GM23338 (cell line): Measurements from ENCODE around the gene ZNF488. TPM values are rescaled to one million over a fixed set of nuclear protein-coding genes. Genes with fewer than 3 reads are reported as not detected.

Experiments
- ATAC-seq: fragments of 200-7000 bp; cut with Tn5 transposase; 3 replicates; pipeline ENCODE4 v1.9.1; 2020
- DNase-seq: peaks from one replicate; pipeline ENCODE4 v3.0.0-alpha.2; 2015; ENCODE audit warnings: low spot score
- H2AFZ ChIP-seq: fragments of 200-600 bp; sonication (generic); 2 replicates; pipeline ENCODE4 v1.8.0; 2016; ENCODE audit warnings: antibody characterized with exemption, mild to moderate bottlenecking, moderate library complexity
- H3F3A ChIP-seq: fragments of 200-600 bp; sonication (generic); replicated peaks from 2 replicates; pipeline ENCODE4 v1.8.0; 2017; ENCODE audit warnings: antibody characterized with exemption, mixed run types, low read depth
- H3K27ac ChIP-seq: fragments of 200-600 bp; sonication (generic); 2 replicates; pipeline ENCODE4 v1.6.1; 2016; ENCODE audit warnings: low read depth
- H3K27me3 ChIP-seq: fragments of 200-600 bp; sonication (generic); 2 replicates; pipeline ENCODE4 v1.8.0; 2016; ENCODE audit warnings: mild to moderate bottlenecking, mixed run types, moderate library complexity; ENCODE audit not compliant: insufficient read depth
- H3K36me3 ChIP-seq: fragments of 200-600 bp; sonication (generic); 2 replicates; pipeline ENCODE4 v1.8.0; 2016; ENCODE audit warnings: mild to moderate bottlenecking; ENCODE audit not compliant: insufficient read depth
- H3K4me1 ChIP-seq: fragments of 200-600 bp; sonication (generic); 2 replicates; pipeline ENCODE4 v1.8.0; 2016; ENCODE audit warnings: mild to moderate bottlenecking, moderate library complexity; ENCODE audit not compliant: insufficient read depth
- H3K4me2 ChIP-seq: fragments of 200-600 bp; sonication (generic); 2 replicates; pipeline ENCODE4 v1.7.1; 2017; ENCODE audit warnings: mixed run types
- H3K4me3 ChIP-seq: fragments of 200-600 bp; sonication (generic); 2 replicates; pipeline ENCODE4 v1.6.1; 2016; ENCODE audit warnings: mixed run types
- H3K79me2 ChIP-seq: fragments of 200-600 bp; sonication (generic); replicated peaks from 2 replicates; pipeline ENCODE4 v1.8.0; 2017; ENCODE audit warnings: mild to moderate bottlenecking; ENCODE audit not compliant: insufficient read depth
- H3K9me2 ChIP-seq: fragments of 200-600 bp; sonication (generic); 2 replicates; pipeline ENCODE4 v1.8.0; 2017; ENCODE audit not compliant: insufficient read depth
- H4K20me1 ChIP-seq: fragments of 200-600 bp; sonication (generic); replicated peaks from 2 replicates; pipeline ENCODE4 v1.8.0; 2017; ENCODE audit warnings: mild to moderate bottlenecking; ENCODE audit not compliant: insufficient read depth
- H3K27ac Mint-ChIP-seq: 2 replicates; pipeline ENCODE4 v1.8.0; 2020; ENCODE audit warnings: inconsistent platforms, mild to moderate bottlenecking, moderate library complexity, mixed read lengths
- H3K27me3 Mint-ChIP-seq: 3 replicates; pipeline ENCODE4 v1.8.0; 2022; ENCODE audit warnings: low read depth, mild to moderate bottlenecking, moderate library complexity, mixed read lengths, inconsistent platforms; ENCODE audit not compliant: insufficient read depth, poor library complexity
- H3K36me3 Mint-ChIP-seq: 3 replicates; pipeline ENCODE4 v1.8.0; 2021; ENCODE audit warnings: low read depth, mild to moderate bottlenecking, inconsistent platforms, moderate library complexity, mixed read lengths
- H3K4me1 Mint-ChIP-seq: 3 replicates; pipeline ENCODE4 v1.8.0; 2020; ENCODE audit warnings: mild to moderate bottlenecking, inconsistent platforms, mixed read lengths
- H3K4me3 Mint-ChIP-seq: 3 replicates; pipeline ENCODE4 v1.8.0; 2021; ENCODE audit warnings: moderate library complexity, mild to moderate bottlenecking, inconsistent platforms, mixed read lengths
- H3K9me3 Mint-ChIP-seq: 3 replicates; pipeline ENCODE4 v1.8.0; 2020; ENCODE audit warnings: moderate library complexity, mild to moderate bottlenecking, inconsistent platforms, mixed read lengths
- EZH2 ChIP-seq: fragments of 200-600 bp; sonication (generic); IDR thresholded peaks from one replicate; pipeline ENCODE4 v1.8.0; 2017; ENCODE audit warnings: antibody characterized with exemption, mild to moderate bottlenecking, low read depth; ENCODE audit not compliant: unreplicated experiment
- JUNB ChIP-seq: IDR thresholded peaks from one replicate; pipeline ENCODE4 v1.6.1; 2016; ENCODE audit warnings: antibody characterized with exemption; ENCODE audit not compliant: unreplicated experiment
- NANOG ChIP-seq: IDR thresholded peaks from 2 replicates; pipeline ENCODE4 v1.6.1; 2016; ENCODE audit warnings: antibody characterized with exemption, borderline replicate concordance
- POLR2AphosphoS5 ChIP-seq: IDR thresholded peaks from 2 replicates; pipeline ENCODE4 v1.6.1; 2016; ENCODE audit warnings: antibody characterized with exemption, low read depth
- STAT1 ChIP-seq: IDR thresholded peaks from one replicate; pipeline ENCODE4 v1.6.1; 2016; ENCODE audit warnings: antibody characterized with exemption; ENCODE audit not compliant: unreplicated experiment
- long read RNA-seq: library from polyadenylated mRNA; unstranded; transcript quantifications from one replicate; pipeline ENCODE4 v2.0.0, GENCODE V29; 2020; ENCODE audit not compliant: unreplicated experiment
- polyA plus RNA-seq: library from polyadenylated mRNA; unstranded; fragments of >200 nt; fragmentation: Nextera tagmentation; extraction: Ambion mirVana; gene quantifications from 2 replicates; pipeline ENCODE4 v1.2.1, GENCODE V29; 2016
- total RNA-seq: library from RNA; depleted of rRNA; stranded (reverse); fragments of >200 nt; shearing (Covaris generic); gene quantifications from 2 replicates; pipeline ENCODE4 v1.2.3, GENCODE V29; 2014; rRNA removed
- TF ChIP-seq, protein P1 (sequence below): IDR thresholded peaks from 2 replicates; pipeline ENCODE4 v1.6.1; 2016; ENCODE audit warnings: antibody characterized with exemption
- TF ChIP-seq, protein P2 (sequence below), 2 experiments: fragments of 200-600 bp in 1 of 2; sonication (generic) in 1 of 2; conservative IDR thresholded peaks; 2 replicates each; pipeline versions ENCODE4 v1.5.1 to v1.6.1; 2016 to 2017; ENCODE audit warnings: antibody characterized with exemption in 2 of 2, low read depth in 2 of 2, mild to moderate bottlenecking in 2 of 2, moderate library complexity in 1 of 2
- TF ChIP-seq, protein P3 (sequence below): fragments of 250-450 bp; sonication (Bioruptor Pico); IDR thresholded peaks from 2 replicates; pipeline ENCODE4 v1.5.0; 2020; ENCODE audit warnings: mild to moderate bottlenecking, moderate library complexity

ZNF488 gene, protein sequence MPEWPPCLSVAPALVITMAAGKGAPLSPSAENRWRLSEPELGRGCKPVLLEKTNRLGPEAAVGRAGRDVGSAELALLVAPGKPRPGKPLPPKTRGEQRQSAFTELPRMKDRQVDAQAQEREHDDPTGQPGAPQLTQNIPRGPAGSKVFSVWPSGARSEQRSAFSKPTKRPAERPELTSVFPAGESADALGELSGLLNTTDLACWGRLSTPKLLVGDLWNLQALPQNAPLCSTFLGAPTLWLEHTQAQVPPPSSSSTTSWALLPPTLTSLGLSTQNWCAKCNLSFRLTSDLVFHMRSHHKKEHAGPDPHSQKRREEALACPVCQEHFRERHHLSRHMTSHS
- total RNA-seq (5.2 and 7.8 TPM in 2 replicates), polyA plus RNA-seq (1.7 and 2.5 TPM in 2 replicates)
- long read RNA-seq, partial matches to known transcripts, result 0 of 2 reads
- long read RNA-seq, other reads (novel, unspliced or antisense), result 1 of 2 reads

DNA sequence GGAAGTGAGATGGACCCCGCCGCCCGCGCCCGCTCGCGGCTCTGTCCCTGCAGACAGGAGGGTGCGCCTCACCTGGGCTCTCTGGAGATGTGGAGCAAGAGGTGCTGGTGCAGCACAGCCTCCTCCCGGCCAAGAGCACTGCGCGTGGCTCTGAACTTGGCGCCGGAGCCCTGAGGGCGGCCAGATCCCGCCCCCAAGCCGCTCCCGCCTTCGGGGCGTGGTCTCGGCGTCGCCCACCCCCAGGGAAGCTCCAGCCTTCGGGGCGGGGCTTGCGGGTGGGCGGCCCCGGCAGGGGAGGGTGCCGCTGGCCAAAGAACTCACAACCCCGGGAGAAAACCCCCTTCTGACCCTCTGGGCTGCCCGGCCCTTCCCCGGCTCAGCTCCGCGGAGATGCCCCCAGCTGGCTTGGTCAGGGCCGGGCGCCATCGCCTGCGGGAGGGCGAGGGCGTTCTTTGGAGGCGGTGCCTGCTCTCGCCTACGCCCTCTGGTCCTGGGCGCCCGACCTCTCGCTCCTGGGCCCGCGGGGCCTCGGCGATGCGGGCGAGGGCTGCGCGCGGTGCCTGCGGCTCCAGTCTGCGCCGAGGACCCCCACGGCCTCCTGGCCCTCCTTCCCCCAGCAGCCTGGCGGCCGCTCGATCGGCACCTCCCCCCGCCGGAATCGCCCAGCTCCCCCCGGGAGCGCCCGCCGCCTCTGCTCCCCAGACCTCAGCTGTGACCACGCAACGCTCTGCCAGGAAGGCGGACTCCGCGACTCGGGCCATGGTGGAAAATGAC, at the start of gene ZNF488:
Gene ZNF488 (minus strand): TSS at position 146 of the 774 bp plus-strand sequence. CDS start 15,464 bp downstream, outside the sequence.
- H3K4me3 ChIP-seq, result peak within 1 kb of the TSS; percentile 70
- H3K79me2 ChIP-seq, result no peaks in the 10 kb centered on the region
- H3K4me1 ChIP-seq, result peaks cover 29% of the 10 kb centered on the region
- Mint-ChIP-seq H3K9me3 (peaks cover 26% of the 10 kb centered on the region; the same call in 2 of the 3 replicates), H3K27ac (peak within 1 kb of the TSS; percentile 13; the same call in 1 of the 2 replicates), H3K4me3 (peak within 1 kb of the TSS; percentile 88), H3K4me1 (peaks cover 32% of the 10 kb centered on the region), H3K27me3 (peaks cover 20% of the 10 kb centered on the region), H3K36me3 (peaks cover 9% of the 10 kb centered on the region)
- no peaks in the 10 kb centered on the region for H4K20me1 ChIP-seq
- no peaks in the 10 kb centered on the region for H3K36me3 ChIP-seq
- H2AFZ ChIP-seq, result peak within 1 kb of the TSS; percentile 99
- 0 out of 2 replicates have a peak, but pooled peaks cover 5% of the 10 kb centered on the region for H3F3A ChIP-seq
- H3K27ac ChIP-seq, result peak within 1 kb of the TSS; percentile 56; the same call in 1 of the 2 replicates
- no peaks in the 10 kb centered on the region; the same call in 1 of the 2 replicates for H3K9me2 ChIP-seq
- DNase-seq (peak; percentile 88), ATAC-seq (peak; percentile 90)
- H3K4me2 ChIP-seq, result peak within 1 kb of the TSS; percentile 94
- peaks cover 11% of the 10 kb centered on the region; the same call in 1 of the 2 replicates for H3K27me3 ChIP-seq
- TF ChIP-seq POLR2AphosphoS5 (peak; percentile 75), NANOG (no peak)
- TF ChIP-seq, protein P1, sequence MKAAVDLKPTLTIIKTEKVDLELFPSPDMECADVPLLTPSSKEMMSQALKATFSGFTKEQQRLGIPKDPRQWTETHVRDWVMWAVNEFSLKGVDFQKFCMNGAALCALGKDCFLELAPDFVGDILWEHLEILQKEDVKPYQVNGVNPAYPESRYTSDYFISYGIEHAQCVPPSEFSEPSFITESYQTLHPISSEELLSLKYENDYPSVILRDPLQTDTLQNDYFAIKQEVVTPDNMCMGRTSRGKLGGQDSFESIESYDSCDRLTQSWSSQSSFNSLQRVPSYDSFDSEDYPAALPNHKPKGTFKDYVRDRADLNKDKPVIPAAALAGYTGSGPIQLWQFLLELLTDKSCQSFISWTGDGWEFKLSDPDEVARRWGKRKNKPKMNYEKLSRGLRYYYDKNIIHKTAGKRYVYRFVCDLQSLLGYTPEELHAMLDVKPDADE, result no peak

DNA sequence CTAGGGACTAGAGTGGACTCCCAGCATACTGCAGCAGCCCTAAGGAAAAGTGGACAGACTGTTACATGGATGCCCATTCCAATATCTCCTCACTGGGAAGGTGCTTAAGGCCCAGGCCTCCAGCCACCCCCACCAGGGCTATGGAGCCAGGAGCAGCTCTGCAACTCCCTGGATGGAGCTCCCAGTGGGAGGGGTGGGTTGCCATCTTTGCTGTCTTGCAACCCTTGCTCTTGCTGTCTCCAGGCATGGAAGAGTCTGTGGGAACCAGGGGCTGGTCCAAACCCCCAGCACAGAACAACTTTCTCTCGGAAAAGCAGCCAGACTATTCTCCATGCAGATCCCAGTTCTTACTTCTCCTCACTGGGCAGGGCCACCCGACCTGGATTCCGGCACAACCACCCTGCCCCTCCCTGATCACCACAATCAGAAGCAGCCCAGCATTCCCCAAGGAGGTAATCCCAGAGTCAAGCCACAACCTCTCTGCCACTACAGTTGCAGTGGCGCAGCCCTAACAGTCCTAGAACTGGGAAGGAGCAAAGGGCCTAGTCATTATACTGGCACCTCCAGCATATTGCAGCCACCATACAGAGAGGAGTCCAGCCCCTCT, 41.8 kb upstream of the ZNF488 start:
- no peak overlapping the region for H3K4me3 Mint-ChIP-seq
- TF ChIP-seq, protein P2, sequence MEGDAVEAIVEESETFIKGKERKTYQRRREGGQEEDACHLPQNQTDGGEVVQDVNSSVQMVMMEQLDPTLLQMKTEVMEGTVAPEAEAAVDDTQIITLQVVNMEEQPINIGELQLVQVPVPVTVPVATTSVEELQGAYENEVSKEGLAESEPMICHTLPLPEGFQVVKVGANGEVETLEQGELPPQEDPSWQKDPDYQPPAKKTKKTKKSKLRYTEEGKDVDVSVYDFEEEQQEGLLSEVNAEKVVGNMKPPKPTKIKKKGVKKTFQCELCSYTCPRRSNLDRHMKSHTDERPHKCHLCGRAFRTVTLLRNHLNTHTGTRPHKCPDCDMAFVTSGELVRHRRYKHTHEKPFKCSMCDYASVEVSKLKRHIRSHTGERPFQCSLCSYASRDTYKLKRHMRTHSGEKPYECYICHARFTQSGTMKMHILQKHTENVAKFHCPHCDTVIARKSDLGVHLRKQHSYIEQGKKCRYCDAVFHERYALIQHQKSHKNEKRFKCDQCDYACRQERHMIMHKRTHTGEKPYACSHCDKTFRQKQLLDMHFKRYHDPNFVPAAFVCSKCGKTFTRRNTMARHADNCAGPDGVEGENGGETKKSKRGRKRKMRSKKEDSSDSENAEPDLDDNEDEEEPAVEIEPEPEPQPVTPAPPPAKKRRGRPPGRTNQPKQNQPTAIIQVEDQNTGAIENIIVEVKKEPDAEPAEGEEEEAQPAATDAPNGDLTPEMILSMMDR (conservative IDR thresholded peaks at IDR 0.05; ENCODE audit: low read depth in 2 of 2), result no peak
- no peak for TF ChIP-seq STAT1
- no peak for TF ChIP-seq EZH2
- TF ChIP-seq, protein P3, sequence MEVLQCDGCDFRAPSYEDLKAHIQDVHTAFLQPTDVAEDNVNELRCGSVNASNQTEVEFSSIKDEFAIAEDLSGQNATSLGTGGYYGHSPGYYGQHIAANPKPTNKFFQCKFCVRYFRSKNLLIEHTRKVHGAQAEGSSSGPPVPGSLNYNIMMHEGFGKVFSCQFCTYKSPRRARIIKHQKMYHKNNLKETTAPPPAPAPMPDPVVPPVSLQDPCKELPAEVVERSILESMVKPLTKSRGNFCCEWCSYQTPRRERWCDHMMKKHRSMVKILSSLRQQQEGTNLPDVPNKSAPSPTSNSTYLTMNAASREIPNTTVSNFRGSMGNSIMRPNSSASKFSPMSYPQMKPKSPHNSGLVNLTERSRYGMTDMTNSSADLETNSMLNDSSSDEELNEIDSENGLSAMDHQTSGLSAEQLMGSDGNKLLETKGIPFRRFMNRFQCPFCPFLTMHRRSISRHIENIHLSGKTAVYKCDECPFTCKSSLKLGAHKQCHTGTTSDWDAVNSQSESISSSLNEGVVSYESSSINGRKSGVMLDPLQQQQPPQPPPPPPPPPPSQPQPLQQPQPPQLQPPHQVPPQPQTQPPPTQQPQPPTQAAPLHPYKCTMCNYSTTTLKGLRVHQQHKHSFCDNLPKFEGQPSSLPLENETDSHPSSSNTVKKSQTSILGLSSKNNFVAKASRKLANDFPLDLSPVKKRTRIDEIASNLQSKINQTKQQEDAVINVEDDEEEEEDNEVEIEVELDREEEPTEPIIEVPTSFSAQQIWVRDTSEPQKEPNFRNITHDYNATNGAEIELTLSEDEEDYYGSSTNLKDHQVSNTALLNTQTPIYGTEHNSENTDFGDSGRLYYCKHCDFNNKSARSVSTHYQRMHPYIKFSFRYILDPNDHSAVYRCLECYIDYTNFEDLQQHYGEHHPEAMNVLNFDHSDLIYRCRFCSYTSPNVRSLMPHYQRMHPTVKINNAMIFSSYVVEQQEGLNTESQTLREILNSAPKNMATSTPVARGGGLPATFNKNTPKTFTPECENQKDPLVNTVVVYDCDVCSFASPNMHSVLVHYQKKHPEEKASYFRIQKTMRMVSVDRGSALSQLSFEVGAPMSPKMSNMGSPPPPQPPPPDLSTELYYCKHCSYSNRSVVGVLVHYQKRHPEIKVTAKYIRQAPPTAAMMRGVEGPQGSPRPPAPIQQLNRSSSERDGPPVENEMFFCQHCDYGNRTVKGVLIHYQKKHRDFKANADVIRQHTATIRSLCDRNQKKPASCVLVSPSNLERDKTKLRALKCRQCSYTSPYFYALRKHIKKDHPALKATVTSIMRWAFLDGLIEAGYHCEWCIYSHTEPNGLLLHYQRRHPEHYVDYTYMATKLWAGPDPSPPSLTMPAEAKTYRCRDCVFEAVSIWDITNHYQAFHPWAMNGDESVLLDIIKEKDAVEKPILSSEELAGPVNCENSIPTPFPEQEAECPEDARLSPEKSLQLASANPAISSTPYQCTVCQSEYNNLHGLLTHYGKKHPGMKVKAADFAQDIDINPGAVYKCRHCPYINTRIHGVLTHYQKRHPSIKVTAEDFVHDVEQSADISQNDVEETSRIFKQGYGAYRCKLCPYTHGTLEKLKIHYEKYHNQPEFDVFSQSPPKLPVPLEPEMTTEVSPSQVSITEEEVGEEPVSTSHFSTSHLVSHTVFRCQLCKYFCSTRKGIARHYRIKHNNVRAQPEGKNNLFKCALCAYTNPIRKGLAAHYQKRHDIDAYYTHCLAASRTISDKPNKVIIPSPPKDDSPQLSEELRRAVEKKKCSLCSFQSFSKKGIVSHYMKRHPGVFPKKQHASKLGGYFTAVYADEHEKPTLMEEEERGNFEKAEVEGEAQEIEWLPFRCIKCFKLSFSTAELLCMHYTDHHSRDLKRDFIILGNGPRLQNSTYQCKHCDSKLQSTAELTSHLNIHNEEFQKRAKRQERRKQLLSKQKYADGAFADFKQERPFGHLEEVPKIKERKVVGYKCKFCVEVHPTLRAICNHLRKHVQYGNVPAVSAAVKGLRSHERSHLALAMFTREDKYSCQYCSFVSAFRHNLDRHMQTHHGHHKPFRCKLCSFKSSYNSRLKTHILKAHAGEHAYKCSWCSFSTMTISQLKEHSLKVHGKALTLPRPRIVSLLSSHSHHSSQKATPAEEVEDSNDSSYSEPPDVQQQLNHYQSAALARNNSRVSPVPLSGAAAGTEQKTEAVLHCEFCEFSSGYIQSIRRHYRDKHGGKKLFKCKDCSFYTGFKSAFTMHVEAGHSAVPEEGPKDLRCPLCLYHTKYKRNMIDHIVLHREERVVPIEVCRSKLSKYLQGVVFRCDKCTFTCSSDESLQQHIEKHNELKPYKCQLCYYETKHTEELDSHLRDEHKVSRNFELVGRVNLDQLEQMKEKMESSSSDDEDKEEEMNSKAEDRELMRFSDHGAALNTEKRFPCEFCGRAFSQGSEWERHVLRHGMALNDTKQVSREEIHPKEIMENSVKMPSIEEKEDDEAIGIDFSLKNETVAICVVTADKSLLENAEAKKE, result no peak
- no peak for TF ChIP-seq JUNB

More for the DNA sequence above, 41.8 kb upstream of the ZNF488 start:
- Histone ChIP-seq H3K4me3 (no peak overlapping the region), H4K20me1 (no peaks in the 10 kb centered on the region), H3F3A (no peaks in the 10 kb centered on the region), H3K4me2 (no peak overlapping the region), H2AFZ (no peak overlapping the region), H3K27me3 (no peaks in the 10 kb centered on the region), H3K4me1 (0 out of 2 replicates have a peak, but pooled peaks cover 3% of the 10 kb centered on the region), H3K79me2 (no peaks in the 10 kb centered on the region), H3K27ac (no peak overlapping the region), H3K9me2 (no peaks in the 10 kb centered on the region), H3K36me3 (no peaks in the 10 kb centered on the region)
- Mint-ChIP-seq H3K27ac (no peak overlapping the region), H3K9me3 (no peaks in the 10 kb centered on the region), H3K4me1 (peaks cover 8% of the 10 kb centered on the region), H3K36me3 (no peaks in the 10 kb centered on the region), H3K27me3 (peaks cover 11% of the 10 kb centered on the region)
- ATAC-seq, result no peak
- no peak for DNase-seq
